Measurements from ENCODE around the gene MOV10L1.
"Not testable (repeated sequence)": the region's sequence is repeated elsewhere in the genome, so short reads cannot be mapped to it uniquely, and the experiment has no call there.

MOV10L1 gene

GRCh38 chr22:50081426-50082196 is 8.2 kb upstream of the MOV10L1 start:
- no peak for DNase-seq

- DNase-seq: no peak
Measured at GRCh38 chr22:50082197-50082715, 7.5 kb upstream of the MOV10L1 start.

DNA sequence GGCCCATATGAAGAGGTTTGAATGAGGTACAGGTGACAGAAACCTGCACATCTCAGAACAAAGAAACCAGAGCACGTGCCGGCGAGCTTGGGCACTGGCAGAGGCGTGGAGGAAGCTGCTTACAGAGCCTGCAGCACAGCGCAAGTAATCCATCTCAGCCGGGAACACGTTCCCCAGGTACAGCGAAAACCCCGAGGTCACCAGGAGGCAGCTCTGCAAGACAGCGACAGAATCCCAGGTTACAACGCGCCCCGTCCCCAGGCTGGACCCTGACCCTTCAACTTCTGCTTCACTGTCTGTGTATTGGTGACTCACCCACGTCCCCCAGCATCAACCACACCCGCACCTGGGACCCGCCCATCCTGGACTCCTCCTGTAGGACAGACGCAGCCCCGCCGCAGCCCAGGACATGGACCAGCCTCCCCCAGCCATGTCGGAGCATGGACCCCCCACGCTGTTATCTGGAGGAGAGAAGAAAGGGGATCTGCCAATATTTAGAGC is 6.8 kb upstream of the MOV10L1 start:
- no peak for DNase-seq

DNA sequence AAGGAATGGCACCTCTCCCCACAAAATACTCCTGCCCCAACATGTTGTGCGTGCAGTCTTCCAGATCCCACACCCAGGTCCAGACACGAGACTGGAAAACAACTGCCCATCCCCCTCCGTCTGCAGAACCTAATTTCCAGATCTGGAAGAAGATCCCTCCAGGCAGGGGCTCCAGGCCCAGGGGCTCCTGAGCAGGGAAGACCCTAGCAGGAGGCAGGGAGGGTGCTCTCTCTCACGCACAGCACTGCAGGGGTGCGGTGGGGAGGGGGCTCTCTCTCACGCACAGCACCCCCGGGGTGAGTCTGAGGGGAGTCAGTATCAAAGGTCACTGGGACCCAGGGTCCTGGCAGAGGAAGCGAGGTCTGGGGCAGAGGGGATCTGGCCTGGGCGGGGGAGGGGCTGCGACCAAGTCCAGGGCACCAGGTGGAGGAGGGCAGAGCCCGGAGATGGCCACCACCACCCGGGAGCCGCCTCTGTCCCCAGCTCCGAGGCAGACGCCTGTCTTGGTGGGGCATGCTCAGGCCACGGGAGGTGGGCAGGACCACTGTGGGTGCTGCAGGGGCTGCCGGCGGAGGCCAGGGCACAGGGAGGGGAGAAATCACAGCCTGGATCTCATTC is 6.2 kb upstream of the MOV10L1 start:
- DNase-seq: no peak

- DNase-seq: no peak
Measured at GRCh38 chr22:50084080-50084477, 5.7 kb upstream of the MOV10L1 start.

DNA sequence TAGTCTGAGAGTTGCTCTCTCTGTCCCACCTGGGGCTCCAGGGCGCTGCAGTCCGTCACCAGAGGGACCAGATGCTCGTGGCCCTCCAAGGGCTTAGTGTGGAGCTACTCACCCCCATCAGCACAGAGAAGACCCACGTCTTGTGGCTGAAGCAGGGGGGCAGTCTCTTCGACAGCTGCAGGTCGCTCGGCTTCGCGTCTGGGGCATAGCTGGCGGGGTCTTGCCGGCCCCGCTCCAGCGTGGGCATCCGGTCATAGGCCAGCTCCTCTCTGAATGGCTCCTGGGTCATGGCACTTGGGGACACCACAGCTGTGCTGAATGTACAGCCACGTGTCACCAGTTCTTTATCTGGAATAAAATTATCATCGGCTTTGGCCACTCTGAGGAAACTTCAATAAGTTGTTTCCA is 5.2 kb upstream of the MOV10L1 start:
- no peak for DNase-seq

DNA sequence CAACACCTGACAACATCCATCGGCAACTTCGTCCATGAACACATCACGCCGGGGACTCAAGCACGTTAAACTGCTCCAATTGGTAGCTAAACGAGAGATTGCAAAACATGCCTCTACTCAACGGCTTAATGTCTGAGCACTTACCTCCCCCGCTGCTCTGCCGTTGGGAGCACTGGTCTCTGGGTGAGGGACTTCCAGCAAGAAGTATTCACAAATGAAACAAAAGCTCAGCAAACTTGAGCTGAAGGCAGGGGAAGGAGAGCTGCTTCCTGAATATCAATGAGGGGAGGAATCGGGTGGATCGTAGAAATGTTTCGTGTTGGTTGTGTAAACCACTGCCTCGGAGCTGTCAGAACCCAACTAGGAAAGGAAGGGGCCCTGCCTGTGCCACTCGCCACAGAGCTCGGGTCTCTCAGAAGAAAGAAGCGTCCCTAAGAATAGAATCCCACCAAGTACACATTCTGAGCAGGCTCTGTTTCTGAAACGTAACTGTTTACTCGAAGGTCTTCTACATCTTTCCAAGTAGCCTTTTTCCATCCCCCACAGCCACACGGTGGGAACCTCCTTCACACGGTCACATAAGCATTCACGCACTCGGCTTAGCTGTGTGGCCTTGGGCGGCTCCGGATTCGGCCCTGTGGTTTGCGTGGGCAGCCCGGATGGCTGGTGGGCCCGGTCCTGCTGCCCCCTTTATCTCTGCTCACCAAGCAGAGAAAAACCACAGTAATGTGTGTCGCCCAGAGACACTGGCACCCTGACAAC is 4.4 kb upstream of the MOV10L1 start, which contains the start of gene MLC1:
TSS of gene MLC1 (minus strand) at position 216 of the 762 bp plus-strand sequence. CDS start 524 bp downstream, outside the sequence.
- no peak for DNase-seq

DNA sequence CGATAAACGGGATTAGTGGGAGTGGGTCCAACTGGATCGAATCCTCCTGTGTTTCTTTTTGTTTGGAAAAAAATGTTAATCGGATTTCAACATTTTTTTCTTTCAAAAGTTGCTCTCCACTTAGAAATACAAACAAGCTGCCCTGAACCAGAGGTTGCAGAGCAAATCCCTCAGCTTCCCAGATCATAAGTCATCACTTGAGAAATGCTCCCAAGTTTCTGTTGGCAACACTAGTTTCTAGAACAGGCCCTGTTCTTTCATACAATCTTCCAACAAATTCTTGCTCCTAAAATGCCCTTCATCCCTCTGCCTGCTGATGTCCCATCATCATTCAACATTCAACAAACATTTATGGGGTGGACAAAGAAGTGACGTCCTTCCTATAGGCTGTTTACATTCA is 3.3 kb upstream of the MOV10L1 start:
- no peak for DNase-seq

GRCh38 chr22:50086975-50087374 is 2.8 kb upstream of the MOV10L1 start:
- not testable (repeated sequence) for DNase-seq

- no peak for DNase-seq
Measured at GRCh38 chr22:50087646-50088045, 2.2 kb upstream of the MOV10L1 start.

DNA sequence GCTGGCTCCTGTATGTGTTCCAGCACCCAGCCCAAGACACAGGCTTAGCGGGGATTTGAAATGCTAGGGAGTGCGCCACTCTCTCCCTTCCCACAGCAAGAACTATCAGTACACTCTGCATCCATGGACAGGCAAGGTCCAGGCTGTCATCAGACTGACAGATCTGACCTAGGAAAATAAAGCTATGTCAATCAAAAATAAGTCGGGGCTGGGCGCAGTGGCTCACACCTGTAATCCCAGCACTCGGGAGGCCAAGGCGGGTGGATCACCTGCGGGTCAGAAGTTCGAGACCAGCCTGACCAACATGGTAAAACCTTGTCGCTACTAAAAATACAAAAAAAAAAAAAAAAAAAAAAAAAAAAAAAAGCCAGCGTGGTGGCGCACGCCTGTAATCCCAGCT is 1.7 kb upstream of the MOV10L1 start:
- DNase-seq: no peak

- DNase-seq: no peak
Measured at GRCh38 chr22:50089231-50089630, 575 bp upstream of the MOV10L1 start.

- DNase-seq: no peak
Measured at GRCh38 chr22:50090412-50090714, 557 bp downstream of the MOV10L1 start.

GRCh38 chr22:50091092-50091768 is 1.4 kb downstream of the MOV10L1 start:
- DNase-seq: no peak

- no peak for DNase-seq
Measured at GRCh38 chr22:50092342-50092741, 2.5 kb downstream of the MOV10L1 start.

GRCh38 chr22:50098052-50098451 is 8.2 kb downstream of the MOV10L1 start:
- no peak for DNase-seq

- no peak for DNase-seq
Measured at GRCh38 chr22:50101870-50102565, 12.2 kb downstream of the MOV10L1 start.

GRCh38 chr22:50102946-50103345 is 13.1 kb downstream of the MOV10L1 start:
- DNase-seq: no peak

- no peak for DNase-seq
Measured at GRCh38 chr22:50104141-50104544, 14.3 kb downstream of the MOV10L1 start.

DNA sequence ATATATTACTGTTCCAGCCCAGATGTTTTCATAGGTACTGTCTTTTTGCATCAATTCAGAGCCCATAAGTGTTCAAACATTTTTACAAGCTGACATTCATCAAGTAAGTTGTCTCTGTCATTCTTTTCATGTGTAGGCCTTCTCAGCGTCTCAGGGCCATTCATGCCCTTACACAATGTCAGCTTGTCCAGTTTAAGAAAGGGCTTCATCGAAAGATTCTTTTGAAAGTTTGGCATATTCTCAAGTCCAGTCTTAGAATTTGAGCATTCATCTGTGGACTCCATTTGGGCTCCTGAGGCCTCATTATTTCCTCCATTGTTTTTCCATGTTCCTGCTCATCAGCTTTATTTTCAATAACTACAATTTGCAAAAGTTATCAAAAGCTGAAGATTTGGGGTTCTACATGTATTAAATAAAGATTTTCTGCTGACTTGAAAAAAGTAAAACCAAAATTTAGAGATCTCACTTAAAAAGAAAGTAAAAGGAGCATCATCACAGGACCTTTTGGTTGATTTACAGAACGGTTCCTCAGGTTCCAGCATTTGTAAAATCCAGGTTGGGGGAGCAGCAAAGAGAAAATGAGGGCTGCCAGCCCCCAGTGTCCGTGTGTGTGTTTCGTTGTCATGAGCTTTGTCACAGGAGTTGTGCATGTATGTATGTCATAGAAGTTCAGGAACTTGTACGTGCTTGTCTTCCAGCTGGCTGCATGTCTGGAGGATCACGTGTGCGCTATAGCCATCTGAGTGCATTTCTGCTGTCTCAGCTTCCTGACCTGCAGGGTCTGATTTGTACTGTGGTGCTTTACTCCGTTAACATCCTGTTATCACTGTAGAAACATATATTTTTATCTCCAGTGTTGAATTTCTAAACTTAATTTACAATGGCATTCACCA is 15.6 kb downstream of the MOV10L1 start:
- DNase-seq: no peak

DNA sequence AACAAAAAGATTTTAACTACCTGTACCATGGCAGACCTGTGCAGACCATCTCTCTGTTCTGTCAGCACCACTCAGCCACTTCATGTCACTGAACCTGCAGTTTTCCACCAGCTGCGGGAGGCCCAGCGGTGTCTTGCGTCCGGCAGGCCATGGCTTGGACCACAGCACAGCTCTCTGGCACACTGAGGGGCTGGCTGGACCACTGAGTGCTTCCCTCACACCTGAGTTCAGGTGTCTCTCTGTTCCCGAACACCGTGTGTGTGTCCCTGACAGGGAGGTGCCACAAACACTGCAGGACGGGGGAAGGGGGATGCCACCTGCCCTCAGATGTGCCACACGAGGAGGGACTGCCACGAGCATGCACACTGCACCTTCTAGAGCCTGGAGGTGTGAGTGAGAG is 17.7 kb downstream of the MOV10L1 start:
- DNase-seq: no peak

Measured in NCI-H1105 (cell line).